Colonic mucosa (tissue), 4 donors: ENCODE measurements around the gene FITM2. TPM values are rescaled to one million over a fixed set of nuclear protein-coding genes. Genes with fewer than 3 reads are reported as not detected.
"Not testable (repeated sequence)": the region's sequence is repeated elsewhere in the genome, so short reads cannot be mapped to it uniquely, and the experiment has no call there.

Source experiments
- DNase-seq: peaks from one replicate; pipeline ENCODE4 v3.0.0-alpha.2; 2020
- H3K27ac ChIP-seq: fragments of 200-600 bp; one replicate; pipeline ENCODE4 v1.8.0; 2021
- H3K27me3 ChIP-seq: fragments of 200-600 bp; one replicate; pipeline ENCODE4 v1.8.0; 2021
- H3K36me3 ChIP-seq: fragments of 200-600 bp; one replicate; pipeline ENCODE4 v1.8.0; 2021
- H3K4me1 ChIP-seq: fragments of 200-600 bp; one replicate; pipeline ENCODE4 v1.8.0; 2021; ENCODE audit warnings: mild to moderate bottlenecking
- H3K4me3 ChIP-seq: fragments of 200-600 bp; one replicate; pipeline ENCODE4 v1.8.0; 2021
- H3K9ac ChIP-seq, 2 donors: one replicate each; pipeline ENCODE4 v1.7.0; 2013; ENCODE audit warnings: control low read depth in 2 of 2, low read depth in 2 of 2, low read length in 2 of 2
- H3K9me3 ChIP-seq: fragments of 200-600 bp; one replicate; pipeline ENCODE4 v1.8.0; 2021
- intact Hi-C: fragments of 100-400 bp; cut with DNase I; formaldehyde crosslinking; loops from one replicate; pipeline ENCODE4 v1.14.1; 2022
- total RNA-seq, 2 donors: library from RNA; stranded (reverse); fragmentation: NEBNext Ultra II Directional in 1 of 2; extraction: Animal tissue kit (Norgen Biotek cat#: 25700) in 1 of 2; gene quantifications; one replicate each; pipeline ENCODE4 v1.2.1, GENCODE V29; 2021
- TF ChIP-seq, protein P1 (sequence below): fragments of 200-600 bp; IDR thresholded peaks from one replicate; pipeline ENCODE4 v1.8.0; 2022; ENCODE audit warnings: antibody characterized with exemption, mild to moderate bottlenecking
- donor health status: healthy.
- donor health status: DM: no; HTN: no; CAD: no.
- donor health status: DM: no; HTN: no; CAD: no.

The FITM2 gene
- total RNA-seq, 2 donors from 2014 or later, result 10.1 to 11.6 TPM

DNA sequence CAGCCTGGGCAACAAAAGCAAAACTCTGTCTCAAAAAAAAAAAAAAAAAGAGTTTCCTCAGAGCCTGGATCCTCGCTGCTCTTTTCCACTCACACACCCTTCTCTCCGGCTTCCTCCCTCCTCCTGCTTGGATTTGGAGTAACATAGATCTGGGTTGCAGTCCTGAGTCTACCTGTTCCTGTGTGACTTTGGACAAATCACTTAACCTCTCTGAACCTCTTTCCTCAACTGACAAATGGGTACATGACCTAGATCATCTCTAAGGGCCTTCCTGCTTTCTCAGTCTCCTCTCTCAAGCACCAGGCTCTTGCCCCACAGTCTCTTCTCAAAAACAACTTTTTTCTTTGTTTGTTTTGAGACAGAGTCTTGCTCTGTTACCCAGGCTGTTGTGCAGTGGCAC, 20.2 kb upstream of the FITM2 start:
- intact Hi-C loops, result no loop called here
- no peaks in the 10 kb centered on the region for H3K27me3 ChIP-seq
- H3K4me1 ChIP-seq, result no peaks in the 10 kb centered on the region
- no peaks in the 10 kb centered on the region for H3K9me3 ChIP-seq
- H3K36me3 ChIP-seq, result no peaks in the 10 kb centered on the region
- H3K27ac ChIP-seq, result no peak overlapping the region
- TF ChIP-seq, protein P1, sequence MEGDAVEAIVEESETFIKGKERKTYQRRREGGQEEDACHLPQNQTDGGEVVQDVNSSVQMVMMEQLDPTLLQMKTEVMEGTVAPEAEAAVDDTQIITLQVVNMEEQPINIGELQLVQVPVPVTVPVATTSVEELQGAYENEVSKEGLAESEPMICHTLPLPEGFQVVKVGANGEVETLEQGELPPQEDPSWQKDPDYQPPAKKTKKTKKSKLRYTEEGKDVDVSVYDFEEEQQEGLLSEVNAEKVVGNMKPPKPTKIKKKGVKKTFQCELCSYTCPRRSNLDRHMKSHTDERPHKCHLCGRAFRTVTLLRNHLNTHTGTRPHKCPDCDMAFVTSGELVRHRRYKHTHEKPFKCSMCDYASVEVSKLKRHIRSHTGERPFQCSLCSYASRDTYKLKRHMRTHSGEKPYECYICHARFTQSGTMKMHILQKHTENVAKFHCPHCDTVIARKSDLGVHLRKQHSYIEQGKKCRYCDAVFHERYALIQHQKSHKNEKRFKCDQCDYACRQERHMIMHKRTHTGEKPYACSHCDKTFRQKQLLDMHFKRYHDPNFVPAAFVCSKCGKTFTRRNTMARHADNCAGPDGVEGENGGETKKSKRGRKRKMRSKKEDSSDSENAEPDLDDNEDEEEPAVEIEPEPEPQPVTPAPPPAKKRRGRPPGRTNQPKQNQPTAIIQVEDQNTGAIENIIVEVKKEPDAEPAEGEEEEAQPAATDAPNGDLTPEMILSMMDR, result no peak
- no peak overlapping the region for H3K4me3 ChIP-seq
- H3K9ac ChIP-seq, result no peak overlapping the region
- DNase-seq, result no peak

DNA sequence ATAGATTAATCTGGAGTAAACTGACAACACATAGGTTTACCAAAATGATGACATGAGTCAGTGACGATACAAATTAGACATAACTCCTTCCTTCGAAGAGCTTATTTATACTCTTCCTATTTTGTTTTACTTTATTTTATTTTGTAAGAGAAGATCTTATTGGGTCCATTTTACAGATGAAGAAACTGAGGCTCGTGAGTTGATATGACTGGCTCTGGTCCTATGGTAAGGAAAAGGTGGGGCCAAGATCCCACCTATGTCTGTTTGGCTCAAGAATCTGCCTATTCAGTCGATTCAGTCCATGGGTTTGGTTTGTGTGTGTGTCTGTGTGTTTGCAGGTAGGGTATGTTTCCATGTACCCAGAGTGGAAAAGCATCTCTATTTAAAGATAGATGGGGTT, 17.4 kb upstream of the FITM2 start:
- H3K4me1 ChIP-seq, result peaks cover 4% of the 10 kb centered on the region
- no peaks in the 10 kb centered on the region for H3K27me3 ChIP-seq
- intact Hi-C loops, result no loop called here
- H3K36me3 ChIP-seq, result no peaks in the 10 kb centered on the region
- TF ChIP-seq, protein P1, result no peak
- H3K4me3 ChIP-seq, result no peak overlapping the region
- DNase-seq, result no peak
- H3K9me3 ChIP-seq, result no peaks in the 10 kb centered on the region
- no peak overlapping the region for H3K9ac ChIP-seq
- H3K27ac ChIP-seq, result no peak overlapping the region

DNA sequence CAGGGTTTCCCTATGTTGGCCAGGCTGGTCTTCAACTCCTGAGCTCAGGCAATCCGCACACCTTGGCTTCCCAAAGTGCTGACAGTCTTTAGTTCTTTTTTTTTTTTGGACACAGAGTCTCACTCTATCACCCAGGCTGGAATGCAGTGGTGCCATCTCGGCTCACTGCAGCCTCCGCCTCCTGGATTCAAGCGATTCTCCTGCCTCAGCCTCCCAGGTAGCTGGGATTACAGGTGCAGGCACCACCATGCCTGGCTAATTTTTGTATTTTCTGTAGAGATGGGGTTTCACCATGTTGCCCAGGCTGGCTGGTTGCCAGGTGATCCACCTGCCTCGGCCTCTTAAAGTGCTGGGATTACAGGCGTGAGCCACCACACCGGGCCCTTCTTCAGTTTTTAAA, 16.7 kb upstream of the FITM2 start:
- H3K27ac ChIP-seq, H3K36me3 ChIP-seq, H3K9me3 ChIP-seq, H3K27me3 ChIP-seq, H3K4me1 ChIP-seq, DNase-seq, H3K9ac ChIP-seq, H3K4me3 ChIP-seq, intact Hi-C loops: not testable (repeated sequence)

DNA sequence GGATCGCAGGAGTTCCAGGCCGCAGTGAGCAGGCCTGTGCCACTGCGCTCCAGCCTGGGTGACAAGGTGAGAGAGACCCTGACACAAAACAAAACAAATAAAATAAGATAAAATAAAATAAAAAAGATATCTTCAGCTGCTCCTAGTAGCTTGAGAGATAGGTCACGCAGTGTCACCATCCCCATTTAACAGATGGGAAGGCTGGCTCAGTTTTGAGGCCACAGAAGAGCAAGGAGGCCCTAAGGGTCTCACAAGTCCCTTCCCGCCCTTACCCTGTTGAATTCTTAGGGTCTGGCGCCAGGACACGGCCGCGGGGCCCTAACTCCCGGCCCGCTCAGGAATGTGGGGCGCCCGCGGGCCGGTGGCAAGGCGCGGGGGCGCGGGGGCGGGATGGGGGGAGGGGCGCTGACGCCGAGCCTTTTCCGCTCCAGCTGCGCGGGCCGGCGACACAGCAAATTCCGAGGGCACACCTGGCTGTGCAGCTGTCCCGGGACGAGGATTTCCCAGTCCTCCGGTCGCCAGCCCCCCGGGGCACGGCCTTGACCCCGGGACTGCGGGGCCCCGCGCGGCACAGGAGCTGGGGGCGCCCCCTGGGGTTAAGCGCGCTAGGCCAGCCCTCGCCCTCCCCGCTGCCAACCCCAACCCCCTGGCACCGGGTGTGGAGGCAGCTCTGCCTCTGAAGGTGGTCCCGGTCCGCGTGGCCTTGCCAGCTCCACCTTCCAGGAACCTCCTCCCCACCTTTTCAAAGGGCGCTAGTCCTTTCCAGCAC, 15.6 kb upstream of the FITM2 start:
- H3K27ac ChIP-seq, result no peak overlapping the region
- intact Hi-C loops, result no loop called here
- H3K9ac ChIP-seq, result peak overlapping the region in 1 of 2 donors; percentile 51
- no peaks in the 10 kb centered on the region for H3K36me3 ChIP-seq
- no peak for DNase-seq
- H3K27me3 ChIP-seq, result no peaks in the 10 kb centered on the region
- H3K4me3 ChIP-seq, result peak overlapping the region; percentile 45
- peaks cover 4% of the 10 kb centered on the region for H3K4me1 ChIP-seq
- TF ChIP-seq, protein P1, result no peak
- no peaks in the 10 kb centered on the region for H3K9me3 ChIP-seq

DNA sequence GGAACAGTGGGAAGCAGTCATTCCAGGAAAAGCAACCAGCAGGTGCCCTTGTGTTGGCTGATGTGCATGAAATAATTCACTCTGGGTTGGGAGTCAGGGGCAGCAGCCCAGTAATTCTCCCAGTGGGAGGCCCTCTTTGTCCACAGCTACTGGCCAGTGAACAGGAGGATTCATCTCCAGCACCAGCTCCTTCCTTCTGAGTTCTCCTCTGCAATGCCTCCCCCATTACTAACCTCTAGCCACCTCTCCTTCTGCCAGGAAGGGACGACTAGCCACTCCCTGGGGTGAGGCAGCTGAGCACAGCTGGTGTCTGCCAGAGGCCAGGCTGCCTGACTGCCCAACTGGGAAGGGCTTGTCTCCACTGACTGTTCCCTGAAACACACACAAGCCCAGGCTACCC, 13.3 kb upstream of the FITM2 start:
- H3K9me3 ChIP-seq, result no peaks in the 10 kb centered on the region
- H3K27me3 ChIP-seq, result no peaks in the 10 kb centered on the region
- H3K9ac ChIP-seq, result no peak overlapping the region
- DNase-seq, result peak; percentile 73
- no peaks in the 10 kb centered on the region for H3K36me3 ChIP-seq
- TF ChIP-seq, protein P1, result no peak
- peak overlapping the region; percentile 46 for H3K27ac ChIP-seq
- intact Hi-C loops, result no loop called here
- H3K4me1 ChIP-seq, result peaks cover 4% of the 10 kb centered on the region
- no peak overlapping the region for H3K4me3 ChIP-seq

DNA sequence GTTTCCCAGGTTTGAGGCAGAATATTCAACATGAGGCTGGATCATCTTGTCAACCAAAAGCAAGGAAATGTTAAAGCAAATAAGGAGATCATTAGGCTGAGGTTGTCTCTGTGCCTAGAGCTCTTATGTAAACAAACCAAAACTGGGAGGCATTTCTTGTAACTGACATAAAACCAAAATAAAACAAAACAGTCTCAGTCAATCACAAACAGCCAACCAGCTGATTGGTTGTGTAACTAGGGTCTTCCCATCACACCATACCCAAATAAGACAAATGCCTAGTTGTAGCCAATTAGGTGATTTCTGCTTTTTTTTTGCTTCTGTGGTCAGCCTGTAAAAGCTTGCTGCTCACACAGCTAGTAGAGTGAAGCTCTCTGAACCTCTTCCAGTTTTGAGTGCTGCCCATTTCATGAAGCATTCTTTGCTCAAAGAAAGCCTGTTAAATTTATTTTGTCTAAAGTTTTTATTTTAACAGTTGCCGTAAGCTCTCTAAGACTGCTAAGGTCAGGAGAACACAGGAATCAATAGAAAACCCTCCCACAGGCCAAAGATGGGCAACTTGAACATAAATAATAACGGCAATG, 8.9 kb upstream of the FITM2 start:
- no peaks in the 10 kb centered on the region for H3K27me3 ChIP-seq
- H3K9me3 ChIP-seq, result no peaks in the 10 kb centered on the region
- intact Hi-C loops, result loop anchor here (10.0 kb wide), 2 partner anchors 65 to 145 kb away; no protein-coding TSS in a partner anchor
- no peaks in the 10 kb centered on the region for H3K36me3 ChIP-seq
- TF ChIP-seq, protein P1, result no peak
- no peak overlapping the region for H3K9ac ChIP-seq
- H3K4me1 ChIP-seq, result peaks cover 4% of the 10 kb centered on the region
- DNase-seq, result no peak
- no peak overlapping the region for H3K27ac ChIP-seq
- H3K4me3 ChIP-seq, result no peak overlapping the region
